KG1 (cell line): ENCODE results near the gene DUSP9.
"Not testable (repeated sequence)": the region's sequence is repeated elsewhere in the genome, so short reads cannot be mapped to it uniquely, and the experiment has no call there.

Experiments used
- DNase-seq: peaks from one replicate; lab custom pipeline; 2025; lab: John Stamatoyannopoulos, UW

Gene DUSP9

GRCh38 chrX:153646620-153647373, at the start of gene DUSP9:
Gene DUSP9, plus strand, starts transcription at chrX:153647203. Its CDS starts 751 bp downstream, at chrX:153647954.
- DNase-seq: no peak

GRCh38 chrX:153598541-153599191, 48.3 kb upstream of the DUSP9 start, which contains the start of gene CCNQ:
Gene CCNQ, minus strand, starts transcription at chrX:153599139. Its CDS starts 66 bp downstream, at chrX:153599073.
- DNase-seq: no peak

GRCh38 chrX:153599192-153600031, 47.6 kb upstream of the DUSP9 start:
- DNase-seq: peak; percentile 39

GRCh38 chrX:153600032-153600373, 47.0 kb upstream of the DUSP9 start:
- no peak for DNase-seq

- no peak for DNase-seq
These were observed 46.1 kb upstream of the DUSP9 start for GRCh38 chrX:153600921-153601320.

- no peak for DNase-seq
These were observed 45.4 kb upstream of the DUSP9 start for GRCh38 chrX:153601511-153602110.

GRCh38 chrX:153602601-153603000, 44.4 kb upstream of the DUSP9 start:
- DNase-seq: no peak

- no peak for DNase-seq
These were observed 43.8 kb upstream of the DUSP9 start for GRCh38 chrX:153603131-153603656.

GRCh38 chrX:153604666-153605380, 42.2 kb upstream of the DUSP9 start:
- DNase-seq: not testable (repeated sequence)

- DNase-seq: no peak
These were observed 40.5 kb upstream of the DUSP9 start for GRCh38 chrX:153606503-153606902.

- no peak for DNase-seq
These were observed 38.6 kb upstream of the DUSP9 start for GRCh38 chrX:153608376-153608775.

- no peak for DNase-seq
These were observed 38.2 kb upstream of the DUSP9 start for GRCh38 chrX:153608806-153609205.

GRCh38 chrX:153609917-153610835, 36.8 kb upstream of the DUSP9 start:
- no peak for DNase-seq

- DNase-seq: no peak
These were observed 36.2 kb upstream of the DUSP9 start for GRCh38 chrX:153610836-153611213.

GRCh38 chrX:153611298-153612095, 35.5 kb upstream of the DUSP9 start:
- DNase-seq: no peak

GRCh38 chrX:153612413-153612812, 34.6 kb upstream of the DUSP9 start:
- DNase-seq: no peak

GRCh38 chrX:153614818-153615217, 32.2 kb upstream of the DUSP9 start:
- no peak for DNase-seq

GRCh38 chrX:153620576-153620975, 26.4 kb upstream of the DUSP9 start:
- no peak for DNase-seq

- no peak for DNase-seq
These were observed 24.9 kb upstream of the DUSP9 start for GRCh38 chrX:153621949-153622598.
